Peyer's patch (tissue), 4 donors: ENCODE data around the gene SYNE1.

Source experiments
- POLR2A ChIP-seq, 2 donors: fragments of 450-650 bp; IDR thresholded peaks; one replicate each; pipeline ENCODE4 v1.5.1; 2017; ENCODE audit warnings: antibody characterized with exemption in 2 of 2, mild to moderate bottlenecking in 2 of 2, moderate library complexity in 2 of 2
- TF ChIP-seq, protein P1 (sequence below), 6 experiments: fragments of 450-650 bp in 4 of 6; fragments of 200-600 bp in 2 of 6; sonication (generic) in 1 of 6; IDR thresholded peaks; one replicate each; pipeline ENCODE4 v1.5.1; 2017 to 2019; ENCODE audit warnings: antibody characterized with exemption in 6 of 6, mild to moderate bottlenecking in 3 of 6, moderate library complexity in 1 of 6

DNA sequence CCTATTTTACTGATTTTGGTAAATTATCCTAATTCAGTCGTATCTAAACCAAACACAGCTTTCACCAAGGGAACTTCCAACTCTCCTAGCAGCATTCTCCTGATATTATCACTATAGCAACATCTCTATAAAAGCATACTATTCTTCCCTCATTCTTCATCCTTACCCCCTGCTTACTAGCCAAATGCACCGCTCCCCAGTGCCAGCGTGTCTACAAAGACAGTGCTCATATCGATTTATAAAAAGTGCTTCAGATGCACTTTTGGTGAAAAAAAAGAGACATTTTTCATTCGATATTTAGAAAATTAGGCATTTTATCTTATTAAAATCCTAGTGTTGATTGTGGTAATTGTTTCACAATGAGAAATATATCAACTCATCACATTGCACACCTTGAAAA is 74.0 kb downstream of the SYNE1 start:
- TF ChIP-seq, protein P1, sequence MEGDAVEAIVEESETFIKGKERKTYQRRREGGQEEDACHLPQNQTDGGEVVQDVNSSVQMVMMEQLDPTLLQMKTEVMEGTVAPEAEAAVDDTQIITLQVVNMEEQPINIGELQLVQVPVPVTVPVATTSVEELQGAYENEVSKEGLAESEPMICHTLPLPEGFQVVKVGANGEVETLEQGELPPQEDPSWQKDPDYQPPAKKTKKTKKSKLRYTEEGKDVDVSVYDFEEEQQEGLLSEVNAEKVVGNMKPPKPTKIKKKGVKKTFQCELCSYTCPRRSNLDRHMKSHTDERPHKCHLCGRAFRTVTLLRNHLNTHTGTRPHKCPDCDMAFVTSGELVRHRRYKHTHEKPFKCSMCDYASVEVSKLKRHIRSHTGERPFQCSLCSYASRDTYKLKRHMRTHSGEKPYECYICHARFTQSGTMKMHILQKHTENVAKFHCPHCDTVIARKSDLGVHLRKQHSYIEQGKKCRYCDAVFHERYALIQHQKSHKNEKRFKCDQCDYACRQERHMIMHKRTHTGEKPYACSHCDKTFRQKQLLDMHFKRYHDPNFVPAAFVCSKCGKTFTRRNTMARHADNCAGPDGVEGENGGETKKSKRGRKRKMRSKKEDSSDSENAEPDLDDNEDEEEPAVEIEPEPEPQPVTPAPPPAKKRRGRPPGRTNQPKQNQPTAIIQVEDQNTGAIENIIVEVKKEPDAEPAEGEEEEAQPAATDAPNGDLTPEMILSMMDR (IDR thresholded peaks at IDR 0.05), result no peak
- no peak for TF ChIP-seq POLR2A (IDR thresholded peaks at IDR 0.05)
